ENCODE measurements around the gene CD59. TPM values are rescaled to one million over a fixed set of nuclear protein-coding genes. Genes with fewer than 3 reads are reported as not detected.

Gene CD59
- total and polyA plus RNA-seq, 4 experiments from 2014 or later, result 68.3 to 100 (median 85.9) TPM

DNA sequence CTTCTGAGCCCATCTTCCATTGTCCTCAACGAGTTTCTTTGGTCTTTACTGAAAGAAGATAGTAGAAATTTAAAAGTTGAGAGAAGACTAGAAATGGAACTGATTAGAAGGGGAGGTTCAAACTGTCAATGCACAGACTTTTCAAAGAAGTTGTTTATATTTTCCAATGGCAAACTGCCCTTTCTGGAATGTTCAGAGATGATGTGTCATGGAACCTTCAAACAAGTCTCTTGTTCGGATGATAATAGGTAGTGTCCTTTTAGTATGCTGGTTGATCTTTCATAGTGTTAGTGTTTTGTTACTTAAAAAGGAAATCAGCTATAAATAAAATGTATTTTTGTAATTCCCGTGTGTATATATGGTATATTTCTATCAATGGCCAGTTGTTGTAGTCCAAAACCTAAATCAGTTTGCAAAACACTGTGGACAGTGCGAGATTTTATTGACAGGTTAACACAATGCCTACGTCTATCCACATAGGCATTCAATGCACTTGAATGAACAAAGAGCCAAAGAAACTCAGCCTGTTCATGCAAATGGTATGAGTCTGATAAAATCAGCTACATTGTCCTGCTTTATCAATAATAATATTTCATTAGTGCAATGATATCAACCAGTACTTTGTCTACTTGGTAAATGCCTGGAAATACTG, 66.5 kb downstream of the CD59 start:
- Histone ChIP-seq H3K27me3 (ENCODE audit: insufficient read depth, low read length) (no peaks in the 10 kb centered on the region), H3K4me3 (ENCODE audit: low read length in 2 of 2) (no peak overlapping the region), H3K36me3 (ENCODE audit: insufficient read depth, low read length) (no peaks in the 10 kb centered on the region), H3K9me3 (ENCODE audit: control insufficient read depth in 1 of 2, low read length in 2 of 2) (no peaks in the 10 kb centered on the region), H3K27ac (ENCODE audit: low read depth, low read length) (no peak overlapping the region), H3K4me1 (ENCODE audit: insufficient read depth, low read length) (no peaks in the 10 kb centered on the region)
- Mint-ChIP-seq H3K4me3 (no peak overlapping the region), H3K9me3 (peaks cover 0 to 2% (median 0%) of the 10 kb centered on the region in 8 donors), H3K27ac (no peak overlapping the region), H3K36me3 (no peaks in the 10 kb centered on the region), H3K27me3 (peaks cover 2 to 15% of the 10 kb centered on the region in 2 donors), H3K4me1 (peaks cover 0 to 1% (median 0%) of the 10 kb centered on the region in 4 donors)
- intact Hi-C loops (cut with micrococcal nuclease), result no loop called here
- ChIA-PET CTCF (ENCODE audit: partially characterized antibody) (no interaction called here), POLR2A (ENCODE audit: partially characterized antibody) (no interaction called here)
- no peak for DNase-seq

DNA sequence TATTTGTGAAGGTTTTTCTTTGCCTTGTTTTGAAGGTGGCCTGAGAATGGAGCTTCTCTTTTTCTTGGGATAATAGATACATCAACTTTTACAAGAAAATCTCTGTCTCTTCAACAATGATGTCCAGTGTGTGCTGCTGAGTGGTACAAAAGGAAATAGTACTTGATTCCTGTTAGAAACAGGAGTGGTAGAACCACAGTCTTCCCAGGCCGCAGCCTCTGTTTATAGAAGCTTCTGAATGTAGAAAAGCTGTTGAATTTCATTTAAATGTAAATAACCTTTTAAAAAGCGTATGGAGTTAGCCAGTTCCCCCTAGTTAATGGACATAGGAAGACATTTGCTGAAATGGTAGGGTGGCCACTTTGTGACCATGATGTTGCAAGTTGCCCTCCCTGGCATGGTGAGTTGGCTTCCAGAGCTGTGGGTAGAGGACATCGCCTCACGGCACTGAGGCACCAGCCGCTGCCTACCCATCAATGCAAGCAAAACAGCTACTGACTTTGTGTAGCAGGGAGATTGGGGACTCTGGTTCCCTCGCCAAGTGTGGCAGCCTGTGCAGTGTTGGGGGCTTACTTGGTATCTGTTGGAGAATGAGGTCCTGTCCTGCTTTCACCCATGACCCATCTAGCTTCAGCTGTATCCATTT, 67.1 kb downstream of the CD59 start:
- peaks cover 0 to 2% (median 0%) of the 10 kb centered on the region in 8 donors for H3K9me3 Mint-ChIP-seq
- H3K36me3 Mint-ChIP-seq, result no peaks in the 10 kb centered on the region
- intact Hi-C loops (cut with micrococcal nuclease), result no loop called here
- H3K27ac Mint-ChIP-seq, result no peak overlapping the region
- ChIA-PET CTCF (ENCODE audit: partially characterized antibody) (no interaction called here), POLR2A (ENCODE audit: partially characterized antibody) (no interaction called here)
- no peak overlapping the region for H3K4me3 Mint-ChIP-seq
- no peaks in the 10 kb centered on the region for H3K9me3 ChIP-seq (ENCODE audit: control insufficient read depth in 1 of 2, low read length in 2 of 2)
- no peak overlapping the region for H3K4me3 ChIP-seq (ENCODE audit: low read length in 2 of 2)
- no peaks in the 10 kb centered on the region for H3K4me1 ChIP-seq (ENCODE audit: insufficient read depth, low read length)
- H3K4me1 Mint-ChIP-seq, result peaks cover 0 to 1% (median 0%) of the 10 kb centered on the region in 4 donors
- peaks cover 2 to 18% of the 10 kb centered on the region in 2 donors for H3K27me3 Mint-ChIP-seq
- no peak overlapping the region for H3K27ac ChIP-seq (ENCODE audit: low read depth, low read length)
- no peaks in the 10 kb centered on the region for H3K36me3 ChIP-seq (ENCODE audit: insufficient read depth, low read length)
- DNase-seq, result no peak
- no peaks in the 10 kb centered on the region for H3K27me3 ChIP-seq (ENCODE audit: insufficient read depth, low read length)

DNA sequence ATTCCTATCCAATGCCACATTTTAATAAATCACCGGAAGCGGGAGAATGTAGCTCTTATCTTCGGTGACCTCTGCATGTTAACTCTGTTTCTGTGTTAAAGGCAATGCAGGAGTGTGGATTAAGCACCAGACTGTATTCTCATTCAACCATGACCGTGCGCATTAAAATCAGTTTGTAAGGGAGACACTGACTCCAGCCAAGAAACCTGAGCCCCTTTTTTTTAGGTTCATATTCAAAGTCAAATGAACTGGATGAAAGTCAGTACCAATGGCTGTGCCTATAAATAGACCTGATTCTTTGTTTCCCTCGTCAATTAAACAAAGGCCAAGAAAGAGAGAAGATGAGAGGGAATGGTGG, 67.8 kb downstream of the CD59 start:
- POLR2A ChIA-PET (ENCODE audit: partially characterized antibody), result no interaction called here
- Mint-ChIP-seq H3K9me3 (peaks cover 0 to 2% (median 0%) of the 10 kb centered on the region in 8 donors), H3K4me3 (no peak overlapping the region)

DNA sequence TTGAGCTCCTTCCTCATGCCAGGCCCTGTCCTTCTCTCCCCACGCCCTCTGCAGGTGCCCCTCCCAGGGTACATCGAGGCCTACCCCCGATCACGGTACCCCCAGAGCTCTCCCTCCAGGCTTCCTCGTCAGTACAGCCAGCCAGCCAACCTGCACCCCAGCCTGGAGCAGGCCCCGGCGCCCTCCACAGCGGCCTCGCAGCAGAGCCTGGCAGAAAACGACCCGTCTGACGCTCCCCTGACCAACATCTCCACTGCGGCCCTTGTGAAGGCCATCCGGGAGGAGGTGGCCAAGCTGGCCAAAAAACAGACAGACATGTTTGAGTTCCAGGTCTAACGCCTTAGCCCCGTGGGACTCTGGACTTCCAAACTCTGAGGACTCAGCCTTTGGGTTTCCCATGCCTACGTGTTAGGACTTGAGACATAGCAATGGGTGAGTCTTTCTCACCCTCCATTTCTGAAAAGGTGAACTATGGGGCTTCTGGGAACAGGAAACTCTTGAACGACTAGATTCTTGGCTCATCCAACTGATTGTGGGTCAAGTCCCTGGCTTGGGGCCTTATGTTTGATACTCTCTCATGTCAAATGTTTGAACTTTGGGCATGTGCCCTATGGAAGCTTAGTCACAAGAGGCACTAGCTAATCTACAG, 68.3 kb downstream of the CD59 start:
- Histone ChIP-seq H3K27ac (ENCODE audit: low read depth, low read length) (no peak overlapping the region), H3K27me3 (ENCODE audit: insufficient read depth, low read length) (no peaks in the 10 kb centered on the region), H3K36me3 (ENCODE audit: insufficient read depth, low read length) (no peaks in the 10 kb centered on the region), H3K9me3 (ENCODE audit: control insufficient read depth in 1 of 2, low read length in 2 of 2) (no peaks in the 10 kb centered on the region), H3K4me1 (ENCODE audit: insufficient read depth, low read length) (no peaks in the 10 kb centered on the region), H3K4me3 (ENCODE audit: low read length in 2 of 2) (no peak overlapping the region)
- H3K27me3 Mint-ChIP-seq, result peaks cover 2 to 18% of the 10 kb centered on the region in 2 donors
- DNase-seq, result no peak
- H3K4me1 Mint-ChIP-seq, result peaks cover 0 to 1% (median 0%) of the 10 kb centered on the region in 4 donors
- no peak overlapping the region for H3K27ac Mint-ChIP-seq
- no peak overlapping the region for H3K4me3 Mint-ChIP-seq
- CTCF ChIA-PET (ENCODE audit: partially characterized antibody), result no interaction called here
- peaks cover 0 to 2% (median 0%) of the 10 kb centered on the region in 8 donors for H3K9me3 Mint-ChIP-seq
- intact Hi-C loops (cut with micrococcal nuclease), result no loop called here
- no peaks in the 10 kb centered on the region for H3K36me3 Mint-ChIP-seq
- POLR2A ChIA-PET (ENCODE audit: partially characterized antibody), result no interaction called here

More for the DNA sequence above, 67.8 kb downstream of the CD59 start:
- Mint-ChIP-seq H3K27ac (no peak overlapping the region), H3K27me3 (peaks cover 2 to 18% of the 10 kb centered on the region in 2 donors), H3K36me3 (no peaks in the 10 kb centered on the region), H3K4me1 (peaks cover 0 to 1% (median 0%) of the 10 kb centered on the region in 4 donors)
- H3K9me3 ChIP-seq (ENCODE audit: control insufficient read depth in 1 of 2, low read length in 2 of 2), result no peaks in the 10 kb centered on the region
- H3K4me3 ChIP-seq (ENCODE audit: low read length in 2 of 2), result no peak overlapping the region
- H3K27ac ChIP-seq (ENCODE audit: low read depth, low read length), result no peak overlapping the region
- CTCF ChIA-PET (ENCODE audit: partially characterized antibody), result no interaction called here
- H3K4me1 ChIP-seq (ENCODE audit: insufficient read depth, low read length), result no peaks in the 10 kb centered on the region
- no peaks in the 10 kb centered on the region for H3K36me3 ChIP-seq (ENCODE audit: insufficient read depth, low read length)
- H3K27me3 ChIP-seq (ENCODE audit: insufficient read depth, low read length), result no peaks in the 10 kb centered on the region
- intact Hi-C loops (cut with micrococcal nuclease), result no loop called here
- DNase-seq, result no peak

DNA sequence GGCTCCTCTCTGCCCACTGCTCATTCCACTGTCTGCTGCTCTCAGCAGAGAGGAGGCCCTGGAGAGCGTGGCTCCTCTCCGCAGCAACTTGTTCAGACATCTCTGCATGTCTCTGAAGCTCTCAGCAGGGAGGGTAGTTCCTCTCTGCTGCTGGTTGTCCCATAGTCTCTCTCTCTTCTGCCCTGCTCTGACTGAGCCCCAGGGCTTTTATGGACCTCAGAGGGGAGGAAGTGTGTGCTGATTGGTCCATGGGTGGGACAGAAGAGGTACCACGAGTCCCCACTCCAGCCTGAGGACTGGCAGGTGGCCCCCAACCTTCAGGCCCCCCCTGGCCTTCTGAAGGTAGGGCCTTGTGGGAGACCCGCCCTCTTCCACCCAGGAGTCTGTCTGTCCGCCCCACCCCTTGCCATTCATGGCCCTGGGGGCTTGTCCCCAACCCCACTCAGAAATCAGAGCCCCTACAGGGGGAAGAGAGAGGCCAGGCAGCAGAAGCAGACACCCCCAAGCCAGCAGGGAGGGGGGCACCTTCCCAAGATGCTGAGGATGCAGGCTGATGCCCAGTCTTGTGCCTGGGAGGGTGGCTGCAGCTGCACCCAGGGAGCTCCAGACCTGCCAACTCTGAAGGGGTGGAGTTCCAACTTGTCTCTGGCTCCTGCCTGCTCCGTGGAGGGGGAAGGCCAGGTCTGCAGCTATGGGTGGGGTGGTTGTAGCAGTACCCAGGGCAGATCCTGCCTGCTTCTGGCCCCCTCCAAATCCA, 70.7 kb downstream of the CD59 start:
- intact Hi-C loops (cut with micrococcal nuclease), result no loop called here
- H3K27ac Mint-ChIP-seq, result no peak overlapping the region

DNA sequence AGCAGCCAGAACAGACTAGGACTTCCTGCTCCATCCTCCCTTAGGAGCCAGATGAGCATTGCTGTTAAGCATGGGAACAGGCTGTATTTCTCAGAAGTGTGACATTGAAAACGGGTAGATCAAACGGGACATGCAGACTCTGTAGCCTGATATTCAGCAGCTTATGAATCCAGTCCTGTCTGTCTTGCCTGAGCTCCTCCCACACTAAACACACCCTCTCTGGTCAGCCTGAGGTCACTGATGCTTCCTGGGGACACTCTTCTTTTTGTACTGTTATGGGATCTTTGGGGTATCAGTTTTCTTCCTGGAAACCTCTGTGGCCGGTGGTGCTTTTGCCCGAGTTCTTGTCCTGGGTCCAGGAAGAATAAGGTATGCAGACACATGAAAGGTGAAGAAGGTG, 71.4 kb downstream of the CD59 start:
- Histone ChIP-seq H3K9me3 (ENCODE audit: control insufficient read depth in 1 of 2, low read length in 2 of 2) (no peaks in the 10 kb centered on the region), H3K27ac (ENCODE audit: low read depth, low read length) (no peak overlapping the region), H3K27me3 (ENCODE audit: insufficient read depth, low read length) (no peaks in the 10 kb centered on the region), H3K4me3 (ENCODE audit: low read length in 2 of 2) (no peak overlapping the region), H3K36me3 (ENCODE audit: insufficient read depth, low read length) (no peaks in the 10 kb centered on the region), H3K4me1 (ENCODE audit: insufficient read depth, low read length) (no peaks in the 10 kb centered on the region)
- intact Hi-C loops (cut with micrococcal nuclease), result no loop called here
- ChIA-PET POLR2A (ENCODE audit: partially characterized antibody) (no interaction called here), CTCF (ENCODE audit: partially characterized antibody) (no interaction called here)
- no peaks in the 10 kb centered on the region for H3K9me3 Mint-ChIP-seq
- peaks cover 0 to 1% (median 0%) of the 10 kb centered on the region in 4 donors for H3K4me1 Mint-ChIP-seq
- no peaks in the 10 kb centered on the region for H3K36me3 Mint-ChIP-seq
- no peak for DNase-seq
- H3K4me3 Mint-ChIP-seq, result no peak overlapping the region
- no peak overlapping the region for H3K27ac Mint-ChIP-seq
- peaks cover 0 to 7% of the 10 kb centered on the region in 2 donors for H3K27me3 Mint-ChIP-seq

More for the DNA sequence above, 70.7 kb downstream of the CD59 start:
- Mint-ChIP-seq H3K4me3 (no peak overlapping the region), H3K4me1 (peaks cover 0 to 1% (median 0%) of the 10 kb centered on the region in 4 donors), H3K27me3 (peaks cover 0 to 7% of the 10 kb centered on the region in 2 donors), H3K9me3 (no peaks in the 10 kb centered on the region), H3K36me3 (no peaks in the 10 kb centered on the region)
- Histone ChIP-seq H3K27ac (ENCODE audit: low read depth, low read length) (no peak overlapping the region), H3K4me1 (ENCODE audit: insufficient read depth, low read length) (no peaks in the 10 kb centered on the region), H3K27me3 (ENCODE audit: insufficient read depth, low read length) (no peaks in the 10 kb centered on the region), H3K36me3 (ENCODE audit: insufficient read depth, low read length) (no peaks in the 10 kb centered on the region), H3K9me3 (ENCODE audit: control insufficient read depth in 1 of 2, low read length in 2 of 2) (no peaks in the 10 kb centered on the region), H3K4me3 (ENCODE audit: low read length in 2 of 2) (no peak overlapping the region)
- DNase-seq, result no peak
- CTCF ChIA-PET (ENCODE audit: partially characterized antibody), result no interaction called here
- POLR2A ChIA-PET (ENCODE audit: partially characterized antibody), result no interaction called here

DNA sequence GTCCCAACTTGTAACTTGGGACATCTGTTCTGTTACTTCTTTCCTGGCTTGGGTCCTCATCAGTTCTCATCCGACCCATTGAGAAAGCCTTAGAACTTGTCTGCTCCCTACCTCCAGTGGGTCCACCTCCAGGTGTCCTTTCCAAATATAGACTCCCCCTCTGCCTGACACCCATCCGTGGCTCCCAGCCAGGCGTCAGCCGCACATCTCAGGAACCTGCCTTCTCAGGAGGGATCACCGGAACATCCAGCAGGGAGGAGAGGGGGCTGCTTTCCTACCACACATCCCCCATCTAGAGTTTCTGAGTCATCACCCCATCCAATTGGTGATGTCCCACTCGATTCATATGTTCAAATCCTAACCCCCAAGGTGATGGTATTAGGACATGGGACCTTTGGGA, 72.1 kb downstream of the CD59 start:
- Mint-ChIP-seq H3K4me1 (peaks cover 0 to 1% (median 0%) of the 10 kb centered on the region in 4 donors), H3K27me3 (peaks cover 0 to 9% of the 10 kb centered on the region in 2 donors), H3K9me3 (no peaks in the 10 kb centered on the region), H3K36me3 (no peaks in the 10 kb centered on the region), H3K4me3 (no peak overlapping the region), H3K27ac (peak overlapping the region in 1 of 7 donors; percentile 59)
- H3K27ac ChIP-seq (ENCODE audit: low read depth, low read length), result no peak overlapping the region
- H3K36me3 ChIP-seq (ENCODE audit: insufficient read depth, low read length), result no peaks in the 10 kb centered on the region
- H3K4me3 ChIP-seq (ENCODE audit: low read length in 2 of 2), result no peak overlapping the region
- no peak for DNase-seq
- intact Hi-C loops (cut with micrococcal nuclease), result no loop called here
- no peaks in the 10 kb centered on the region for H3K4me1 ChIP-seq (ENCODE audit: insufficient read depth, low read length)
- ChIA-PET CTCF (ENCODE audit: partially characterized antibody) (no interaction called here), POLR2A (ENCODE audit: partially characterized antibody) (no interaction called here)
- H3K9me3 ChIP-seq (ENCODE audit: control insufficient read depth in 1 of 2, low read length in 2 of 2), result no peaks in the 10 kb centered on the region
- no peaks in the 10 kb centered on the region for H3K27me3 ChIP-seq (ENCODE audit: insufficient read depth, low read length)

All from CD4-positive, alpha-beta memory T cell (primary cell).